Hindlimb muscle (tissue), 1 donor: Measurements from ENCODE around the gene SLC30A1. TPM values are rescaled to one million over a fixed set of nuclear protein-coding genes. Genes with fewer than 3 reads are reported as not detected.
A peak's percentile ranks its signal among the peaks of the same experiment; 100 is the strongest.
"Not testable (repeated sequence)": the region's sequence is repeated elsewhere in the genome, so short reads cannot be mapped to it uniquely, and the experiment has no call there.

Source experiments
- DNase-seq: peaks from one replicate; pipeline ENCODE4 v3.0.0-alpha.2; 2013
- polyA plus RNA-seq: library from polyadenylated mRNA; unstranded; fragments of 120-200 nt; gene quantifications from one replicate; pipeline ENCODE4 v1.2.1, GENCODE V29; 2013; ENCODE audit not compliant: insufficient read length

Gene SLC30A1
- polyA plus RNA-seq, 1 donor: 11.7 TPM

DNA sequence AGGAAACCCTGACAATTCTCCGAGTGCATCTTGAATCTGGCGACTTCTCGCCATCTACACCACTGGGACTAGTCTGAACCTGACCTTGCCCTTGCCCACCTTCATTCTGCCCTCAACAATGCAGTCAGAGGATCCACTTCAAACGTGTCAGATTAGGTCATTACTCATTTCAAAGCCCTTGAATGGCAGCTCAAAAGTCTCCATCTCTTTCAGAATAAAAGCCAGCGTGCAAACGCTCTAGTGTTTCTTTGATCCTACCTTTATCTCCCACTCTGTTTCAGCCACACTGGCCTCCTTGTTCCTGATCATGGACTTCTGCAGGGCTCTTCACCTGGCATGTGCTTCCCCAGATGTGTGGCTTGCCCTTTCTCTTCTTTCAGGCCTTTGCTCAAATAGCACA, 31.3 kb downstream of the SLC30A1 start:
- no peak for DNase-seq

DNA sequence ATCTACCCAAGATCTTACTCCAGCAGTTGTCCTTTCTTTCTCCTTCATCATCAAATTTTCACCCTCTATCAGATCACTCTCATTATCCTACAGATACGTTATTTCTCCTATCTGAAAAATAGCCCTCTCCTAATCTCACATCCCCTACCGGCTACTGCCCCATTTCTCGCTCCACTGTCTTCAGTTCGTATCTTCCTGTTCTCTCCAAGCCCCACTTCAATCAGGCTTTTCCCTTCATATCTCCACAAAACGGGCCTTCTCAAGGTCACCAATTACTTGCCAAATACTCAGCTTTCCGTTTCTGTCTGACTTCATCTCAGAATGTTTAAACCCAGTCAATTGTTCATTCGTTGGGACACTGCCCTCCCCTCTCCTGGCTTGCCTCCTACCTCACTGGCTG, 32.4 kb downstream of the SLC30A1 start:
- no peak for DNase-seq

DNA sequence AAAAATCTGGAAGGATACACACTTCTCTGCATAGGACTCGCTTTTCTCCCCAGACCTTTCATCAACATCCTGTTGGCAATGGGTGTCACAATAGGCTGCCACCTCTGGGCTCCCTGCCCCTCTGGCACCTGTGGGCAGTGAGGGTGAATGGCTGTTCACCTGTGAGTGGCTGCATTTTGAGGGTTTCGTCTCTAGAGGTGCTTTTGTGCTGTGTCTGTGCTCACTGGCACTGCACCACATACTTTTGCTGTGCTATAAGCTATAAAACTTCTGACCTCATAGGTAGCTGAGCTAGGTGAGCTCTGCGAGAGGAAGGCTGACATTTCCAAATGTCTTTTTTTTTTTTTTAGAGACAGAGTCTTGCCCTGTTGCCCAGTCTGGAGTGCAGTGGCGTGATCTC, 35.9 kb downstream of the SLC30A1 start:
- no peak for DNase-seq

DNA sequence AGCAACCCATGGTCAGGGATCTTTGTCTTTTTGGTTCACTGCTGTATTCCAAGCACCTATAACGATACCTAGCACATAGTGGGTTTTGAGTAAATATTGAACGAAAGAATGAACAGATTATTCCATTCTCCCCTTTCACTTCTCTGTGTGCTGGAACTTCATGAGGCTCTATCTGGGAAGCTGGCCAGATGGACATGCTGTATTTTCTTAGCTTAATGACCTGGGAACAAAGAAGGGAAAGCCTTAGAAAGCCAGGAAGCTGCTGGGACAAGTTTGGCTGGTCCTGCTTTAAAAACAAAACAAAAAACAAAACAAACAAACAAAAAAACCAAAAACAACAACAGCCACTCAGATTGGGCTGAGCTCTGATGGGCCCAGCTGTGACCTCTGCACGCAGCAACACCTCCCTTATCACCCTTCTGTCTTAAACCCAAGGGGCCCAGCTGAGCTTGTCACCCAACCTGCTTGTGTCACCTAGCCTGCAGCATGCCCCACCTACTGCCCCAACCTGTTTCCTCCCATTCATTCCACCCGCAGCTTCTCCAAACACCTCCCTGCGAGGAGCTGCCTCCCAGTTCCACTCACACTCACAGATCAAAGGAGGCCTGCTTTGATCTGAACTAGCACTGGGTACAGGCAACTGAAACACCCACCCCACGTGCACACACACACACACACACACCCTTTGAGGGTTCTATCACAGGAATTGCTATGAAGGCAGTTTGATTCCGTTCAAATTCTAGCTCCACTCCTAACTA, 37.1 kb downstream of the SLC30A1 start:
- peak; percentile 72 for DNase-seq

DNA sequence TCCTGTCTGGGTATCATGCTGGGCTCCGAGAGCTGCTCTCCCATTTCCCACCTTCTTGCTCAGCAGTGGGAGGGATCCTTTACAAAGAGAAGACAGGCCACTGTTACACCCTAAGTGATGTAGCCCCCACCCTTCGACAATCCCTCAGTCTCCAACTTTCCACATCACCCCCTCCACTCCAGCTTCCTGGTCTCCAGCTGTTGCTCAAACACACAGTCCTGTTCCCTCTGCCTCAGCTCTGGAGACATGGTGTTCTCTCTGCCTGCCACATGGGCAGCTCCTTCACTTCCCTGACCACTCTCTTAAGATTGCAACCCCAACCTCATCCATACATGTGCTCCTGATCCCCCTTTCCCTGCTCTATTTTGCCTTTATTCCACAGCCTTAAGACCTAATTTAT, 37.7 kb downstream of the SLC30A1 start:
- no peak for DNase-seq

DNA sequence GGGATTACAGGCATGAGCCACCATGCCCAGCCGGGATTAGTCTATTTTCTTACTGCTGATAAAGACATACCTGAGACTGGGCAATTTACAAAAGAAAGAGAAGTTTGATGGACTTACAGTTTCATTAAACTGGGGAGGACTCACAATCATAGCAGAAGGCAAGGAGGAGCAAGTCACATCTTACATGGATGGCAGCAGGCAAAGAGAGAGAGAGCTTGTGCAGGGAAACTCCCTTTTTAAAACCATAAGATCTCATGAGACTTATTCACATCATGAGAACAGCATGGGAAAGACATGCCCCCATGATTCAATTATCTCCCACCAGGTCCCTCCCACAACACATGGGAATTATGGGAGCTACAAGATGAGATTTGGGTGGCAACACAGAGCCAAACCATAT, 38.1 kb downstream of the SLC30A1 start:
- DNase-seq: not testable (repeated sequence)

DNA sequence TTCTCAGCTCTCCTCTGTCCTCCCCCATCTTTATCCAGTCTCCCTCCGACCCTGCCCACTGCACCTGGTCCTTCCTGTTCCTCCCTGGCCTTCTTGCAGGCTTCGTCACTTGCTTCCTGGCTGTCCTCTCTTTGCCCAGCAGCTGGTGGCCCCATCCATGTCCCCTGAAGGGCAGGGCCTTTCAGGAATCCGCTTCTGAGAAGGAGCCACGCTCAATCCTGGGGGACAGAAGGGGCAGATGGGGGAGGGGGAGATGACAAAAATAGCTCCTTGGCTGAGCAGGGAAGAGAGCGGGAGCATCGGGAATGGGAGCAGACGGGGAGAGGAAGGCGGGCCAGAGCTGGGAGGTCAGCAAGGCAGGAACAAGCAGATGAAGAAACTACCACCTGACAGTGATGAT, 40.7 kb downstream of the SLC30A1 start:
- DNase-seq: no peak

DNA sequence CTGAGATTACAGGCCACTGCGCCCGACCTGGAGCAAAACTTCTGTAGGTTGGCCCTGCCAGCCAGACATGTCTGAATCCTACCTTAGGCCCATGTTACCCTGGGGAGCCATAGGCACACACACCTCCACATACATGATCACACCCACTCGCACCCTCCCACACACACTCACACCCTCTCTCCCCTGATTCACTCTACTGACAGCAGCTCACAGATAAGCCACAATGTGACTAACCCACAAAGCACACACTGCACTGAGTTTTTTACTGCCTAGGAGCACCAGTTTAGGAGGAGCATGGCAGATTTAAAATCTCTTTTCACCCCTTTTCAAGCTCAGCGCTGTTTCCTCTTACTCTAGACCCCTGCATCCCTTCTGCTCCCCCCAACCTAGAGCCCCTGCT, 41.7 kb downstream of the SLC30A1 start:
- DNase-seq: no peak

DNA sequence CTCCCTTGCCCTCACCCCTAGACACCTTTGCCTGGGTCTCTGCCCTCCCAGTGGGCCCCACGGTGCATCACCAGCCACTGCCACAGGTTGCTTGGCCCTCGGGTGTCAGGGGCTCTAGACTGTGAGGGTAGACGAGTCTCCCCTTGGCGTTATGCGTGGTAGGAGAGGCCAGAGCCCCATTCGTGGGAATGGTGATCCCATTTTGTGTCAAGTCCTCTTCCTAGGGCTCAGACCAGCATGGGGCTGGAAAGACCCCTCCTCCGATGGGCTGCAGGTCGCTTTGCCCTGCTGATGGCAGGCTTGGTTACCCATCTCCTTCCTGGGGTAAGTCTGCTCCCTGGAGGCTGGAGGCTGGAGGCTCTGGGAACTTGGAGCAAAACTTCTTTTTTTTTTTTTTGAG, 42.4 kb downstream of the SLC30A1 start:
- DNase-seq: no peak

DNA sequence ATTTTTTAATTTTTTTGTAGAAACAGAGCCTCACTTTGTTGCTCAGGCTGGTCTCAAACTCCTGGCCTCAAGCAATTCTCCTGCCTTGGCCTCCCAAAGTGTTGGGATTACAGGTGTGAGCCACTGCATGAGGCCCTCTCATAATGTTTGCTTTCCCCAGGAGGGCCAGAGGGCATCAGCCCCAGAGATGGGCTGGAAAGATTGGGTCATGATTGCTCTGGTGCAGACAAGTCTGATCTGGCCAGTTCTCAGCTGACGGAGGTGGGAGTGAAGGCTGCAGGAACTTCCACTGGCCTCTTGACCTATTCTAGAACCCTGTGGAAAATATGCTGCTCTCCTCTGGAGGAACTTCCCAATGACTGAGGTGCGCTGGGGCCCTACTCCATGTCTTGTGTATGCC, 43.6 kb downstream of the SLC30A1 start:
- no peak for DNase-seq

DNA sequence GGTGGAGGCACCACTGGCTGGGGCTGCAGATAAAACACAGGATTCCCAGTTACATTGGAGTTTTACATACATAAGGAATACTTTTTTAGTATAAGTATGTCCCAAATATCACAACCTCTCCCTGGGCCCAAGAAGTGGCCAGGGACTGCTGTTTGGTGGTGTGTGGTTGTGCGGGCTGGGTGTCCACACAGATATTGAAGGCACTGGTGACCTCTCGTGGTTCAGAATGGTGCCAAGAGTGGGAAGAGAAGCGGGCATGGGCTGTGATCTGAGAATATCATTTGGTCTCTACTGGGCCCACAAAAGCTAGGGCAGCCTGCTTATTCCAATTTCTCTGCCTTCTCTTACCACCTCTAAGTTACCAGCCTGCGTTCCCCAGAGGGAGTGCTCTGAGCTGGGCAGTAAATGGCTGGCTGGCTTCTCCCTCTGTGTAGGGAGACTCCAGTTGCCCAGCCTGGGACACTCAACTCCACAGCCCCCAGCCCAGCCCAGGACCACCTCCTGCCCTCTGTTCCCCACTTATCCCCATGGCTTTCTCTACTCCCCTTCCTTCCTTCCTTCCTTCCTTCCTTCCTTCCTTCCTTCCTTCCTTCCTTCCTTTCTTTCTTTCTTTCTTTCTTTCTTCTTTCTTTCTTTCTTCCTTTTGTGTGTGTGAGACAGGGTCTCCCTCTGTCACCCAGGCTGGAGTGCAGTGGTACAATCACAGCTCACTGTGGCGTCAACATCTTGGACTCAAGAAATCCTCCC, 44.2 kb downstream of the SLC30A1 start:
- no peak for DNase-seq

DNA sequence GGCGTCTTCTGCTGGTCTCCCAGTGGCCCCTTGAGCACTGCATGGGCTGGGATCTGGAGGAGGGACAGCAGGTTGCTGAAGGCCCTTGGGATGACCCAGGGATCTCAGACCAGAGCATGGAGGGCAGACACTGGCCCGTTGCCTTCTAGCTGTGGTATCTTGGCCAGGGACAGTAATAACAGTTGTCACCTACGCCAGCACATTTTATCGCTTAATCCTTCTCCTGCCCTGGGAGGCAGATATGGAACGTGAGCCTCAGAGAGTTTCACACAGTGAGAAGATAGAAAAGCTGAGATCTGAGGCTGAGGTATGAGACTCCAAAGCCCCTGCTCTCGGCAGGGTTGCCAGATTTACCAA, 46.9 kb downstream of the SLC30A1 start:
- DNase-seq: no peak

DNA sequence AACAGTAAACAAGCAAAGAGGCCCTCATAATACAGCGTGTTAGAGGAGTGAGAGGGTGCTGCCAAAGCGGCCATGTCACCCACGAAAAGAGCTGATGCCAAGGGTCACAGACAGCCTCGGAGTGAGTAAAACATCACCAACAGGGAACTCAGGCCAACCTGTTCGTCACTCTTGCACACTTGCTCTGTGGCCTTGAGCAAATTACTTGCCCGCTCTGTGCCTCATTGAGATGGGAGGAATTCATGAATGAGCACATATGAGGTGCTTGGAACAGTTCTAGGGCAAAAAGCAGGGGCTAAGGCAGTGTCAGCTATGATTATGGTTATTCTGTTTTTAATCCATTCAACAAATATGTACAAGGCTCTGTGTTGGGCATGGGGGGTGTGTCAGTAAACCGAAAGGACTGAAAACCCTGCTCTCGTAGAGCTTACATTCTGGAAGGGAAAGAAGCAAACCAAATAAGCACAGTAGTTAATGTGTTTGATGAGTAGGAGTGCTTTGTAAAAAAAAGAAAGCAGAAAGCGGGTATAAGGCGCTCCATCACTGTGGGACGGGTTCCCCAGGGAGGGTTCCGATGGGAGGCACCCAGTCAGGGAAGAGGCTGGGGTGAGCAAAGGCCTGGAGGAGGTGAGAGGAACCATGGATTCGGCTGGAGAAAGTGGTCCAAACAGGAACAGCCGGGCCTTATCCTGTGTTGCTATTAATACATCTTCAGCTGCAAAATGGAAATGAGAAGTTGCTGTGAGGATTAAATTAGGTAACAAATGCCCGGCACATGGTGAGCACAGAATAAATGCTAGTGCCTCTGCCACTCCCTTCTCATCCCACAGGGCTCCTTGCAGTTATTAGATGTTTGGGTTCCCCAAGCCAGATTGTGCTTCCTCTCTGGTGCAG, 47.5 kb downstream of the SLC30A1 start:
- no peak for DNase-seq

DNA sequence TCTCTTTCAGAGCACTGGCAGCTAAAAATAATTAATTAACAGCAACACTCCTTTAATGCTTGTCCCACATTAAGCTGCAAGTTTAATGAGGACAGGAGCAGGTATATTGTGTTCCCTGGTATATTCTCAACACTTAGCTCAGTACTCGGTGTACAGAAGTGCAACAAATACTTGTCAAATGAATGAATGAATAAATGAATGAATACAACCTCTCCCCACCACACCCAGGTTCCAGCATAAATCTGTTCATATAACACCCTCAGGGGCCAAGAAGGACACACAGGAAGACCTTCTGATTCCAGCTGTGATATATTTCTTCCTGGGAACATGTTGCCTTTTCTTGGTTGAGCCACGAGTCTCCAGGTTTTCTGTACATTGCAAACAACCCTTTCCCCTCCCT, 48.9 kb downstream of the SLC30A1 start:
- DNase-seq: no peak

DNA sequence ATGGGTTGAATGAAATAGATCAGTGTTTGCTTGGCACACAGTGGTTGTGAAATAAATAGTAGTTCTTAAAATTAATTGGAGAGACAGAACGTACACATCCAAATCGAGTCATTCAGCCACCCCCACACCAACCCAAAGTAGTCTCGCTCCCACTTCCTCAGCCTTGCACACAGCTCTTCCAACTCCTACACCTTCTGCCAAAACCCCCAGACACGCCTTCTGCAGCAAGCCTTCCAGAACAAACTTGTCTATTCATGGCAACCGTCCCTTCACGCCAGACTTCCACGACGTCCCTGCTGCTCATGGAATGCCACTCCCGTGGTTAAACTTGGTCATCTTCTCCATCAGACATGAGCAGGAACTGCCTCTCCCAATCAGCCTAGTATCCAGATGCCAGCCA, 49.5 kb downstream of the SLC30A1 start:
- DNase-seq: no peak

DNA sequence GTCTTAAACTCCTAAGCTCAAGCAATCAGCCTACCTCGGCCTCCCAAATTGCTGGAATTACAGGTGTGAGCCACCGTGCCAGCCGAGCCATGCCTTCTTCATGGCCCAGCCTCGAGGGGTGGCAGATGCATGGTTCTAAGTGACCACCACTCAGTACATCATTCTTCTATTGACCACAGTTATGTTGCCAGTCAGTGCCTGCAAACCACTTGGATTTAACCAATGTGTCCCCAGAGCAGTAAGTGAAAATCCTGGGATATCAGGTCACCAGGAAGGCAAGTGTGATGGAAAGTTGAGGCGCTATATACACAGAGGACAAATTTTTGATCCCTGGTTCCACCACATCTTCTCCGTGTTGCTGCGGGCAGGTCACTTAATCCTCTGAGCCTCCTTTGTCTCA, 50.0 kb downstream of the SLC30A1 start:
- no peak for DNase-seq

DNA sequence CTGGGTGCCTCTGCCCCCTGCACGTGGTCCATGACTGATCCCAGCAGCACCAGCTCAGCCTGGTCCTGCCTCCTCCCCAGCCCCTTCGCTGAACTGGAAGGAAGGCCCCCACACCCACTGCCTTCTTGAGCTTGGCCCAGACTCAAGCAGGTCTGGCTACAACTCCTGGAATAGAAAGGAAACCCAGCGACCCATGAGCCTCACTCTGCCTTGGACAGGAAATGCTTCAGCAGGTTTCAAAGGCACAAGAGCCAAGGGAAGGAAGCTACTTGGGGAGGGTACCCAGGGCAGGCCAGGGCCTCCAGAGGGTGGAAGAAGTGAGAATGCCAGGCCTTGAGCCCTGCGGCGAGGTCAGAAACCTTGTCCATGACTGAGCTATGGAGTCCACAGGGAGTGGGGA, 51.1 kb downstream of the SLC30A1 start:
- DNase-seq: no peak

DNA sequence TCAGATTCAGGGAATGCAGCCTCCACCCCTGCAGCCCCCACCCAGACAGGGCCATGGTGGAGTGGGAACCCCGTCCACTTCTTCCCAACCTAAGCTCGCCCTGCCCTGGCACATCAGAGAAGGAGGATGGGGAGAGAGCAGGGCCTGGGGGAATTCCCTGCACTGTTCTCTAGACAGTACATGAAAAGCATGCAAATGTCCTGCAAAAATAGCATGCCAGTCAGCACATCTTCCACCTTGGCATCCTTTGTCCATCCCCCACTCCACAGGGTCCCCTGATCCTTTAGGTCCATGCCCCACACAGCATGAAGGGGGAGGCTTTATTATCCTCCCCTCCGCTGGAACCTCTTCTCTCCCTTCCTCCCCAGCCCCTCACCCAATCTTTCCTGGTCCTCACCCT, 52.0 kb downstream of the SLC30A1 start:
- DNase-seq: no peak

DNA sequence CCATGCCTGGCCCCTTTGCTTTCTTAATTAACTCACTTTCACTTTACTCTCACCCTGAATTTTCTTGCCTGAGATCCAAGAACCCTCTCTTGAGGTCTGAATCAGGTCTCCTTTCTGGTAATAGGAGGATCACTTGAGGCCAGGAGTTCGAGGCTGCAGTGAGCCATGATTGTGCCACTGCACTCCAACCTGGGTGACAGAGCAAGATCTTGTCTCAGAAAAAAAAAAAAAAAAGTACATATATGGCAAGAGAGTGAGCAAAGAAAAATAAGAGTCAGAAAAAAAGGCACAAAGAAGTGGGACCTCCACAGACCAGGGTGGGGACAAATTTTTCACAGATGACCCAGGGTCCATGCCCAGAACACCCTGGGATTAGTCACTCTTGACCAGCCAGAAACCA, 52.9 kb downstream of the SLC30A1 start:
- no peak for DNase-seq

DNA sequence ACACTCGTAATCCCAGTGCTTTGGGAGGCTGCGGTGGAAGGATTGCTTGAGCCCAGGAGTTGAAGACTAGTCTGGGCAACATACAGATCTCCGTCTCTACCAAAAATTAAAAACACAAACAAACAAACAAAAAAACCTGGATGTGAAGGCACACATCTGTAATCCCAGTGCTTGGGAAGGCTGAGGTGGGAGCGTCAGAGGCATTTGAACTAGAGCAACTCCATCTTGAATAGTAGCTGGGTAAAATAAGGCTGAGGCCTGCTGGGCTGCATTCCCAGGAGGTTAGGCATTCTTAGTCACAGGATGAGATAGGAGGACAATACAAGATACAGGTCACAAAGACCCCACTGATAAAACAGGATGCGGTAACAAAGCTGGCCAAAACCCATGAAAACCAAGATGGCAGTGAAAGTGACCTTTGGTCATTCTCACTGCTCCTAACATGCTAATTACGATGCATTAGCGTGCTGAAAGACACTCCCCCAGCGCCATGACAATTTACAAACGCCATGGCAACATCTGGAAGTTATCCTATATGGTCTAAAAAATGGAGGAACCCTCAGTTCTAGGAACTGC, 53.8 kb downstream of the SLC30A1 start:
- no peak for DNase-seq

DNA sequence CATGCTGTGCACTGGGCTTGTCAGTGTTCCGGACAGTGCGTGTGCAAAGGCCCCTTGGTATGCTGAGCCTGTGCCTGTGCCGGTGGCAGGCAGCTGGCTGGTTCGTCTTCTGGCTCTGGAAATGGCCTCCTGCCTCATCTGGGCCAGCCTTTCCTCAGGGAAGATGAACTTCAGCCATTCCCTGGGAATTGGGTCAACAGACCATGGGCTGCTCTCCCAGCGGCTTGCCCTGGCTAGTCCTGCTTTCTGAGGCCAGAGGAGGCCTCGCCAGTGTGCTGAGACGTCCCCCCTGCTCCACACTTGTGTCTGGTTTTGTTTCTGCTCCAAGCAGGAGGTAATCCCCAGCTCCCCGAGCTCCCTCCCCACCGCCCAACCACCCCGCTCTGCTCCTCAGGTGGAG, 54.4 kb downstream of the SLC30A1 start:
- no peak for DNase-seq

DNA sequence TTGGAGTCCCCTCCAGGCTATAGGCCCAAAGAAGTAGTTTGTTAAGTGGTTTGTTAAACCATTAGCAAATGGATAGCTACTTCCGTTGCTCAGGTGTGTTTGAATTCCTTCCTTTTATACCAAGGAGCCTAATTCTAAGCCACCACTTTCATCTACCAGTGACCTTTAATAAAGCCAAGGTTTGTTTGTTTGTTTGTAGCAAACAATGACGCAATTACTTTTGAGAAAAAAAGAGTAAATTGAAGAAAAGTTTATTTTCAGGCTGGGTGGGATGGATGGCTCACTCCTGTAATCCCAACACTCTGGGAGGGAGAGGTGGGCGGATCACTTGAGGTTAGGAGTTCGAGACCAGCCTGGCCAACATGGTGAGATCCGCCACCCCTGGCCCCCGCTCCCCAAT, 56.2 kb downstream of the SLC30A1 start:
- DNase-seq: no peak
